Tibial nerve (tissue), 4 donors: ENCODE data around the gene MARVELD1. TPM values are rescaled to one million over a fixed set of nuclear protein-coding genes. Genes with fewer than 3 reads are reported as not detected.

Source experiments
- DNase-seq, 2 donors: peaks; one replicate each; pipeline ENCODE4 v3.0.0-alpha.2; 2019; ENCODE audit warnings: low spot score in 2 of 2
- H3K27ac ChIP-seq, 4 donors: fragments of 200-600 bp; sonication (generic) in 3 of 4; one replicate each; pipeline ENCODE4 v1.5.1; 2017 to 2019; ENCODE audit warnings: mild to moderate bottlenecking in 1 of 4
- H3K27me3 ChIP-seq, 2 donors: fragments of 200-600 bp; sonication (generic) in 1 of 2; one replicate each; pipeline versions ENCODE4 v1.5.1 to v1.6.0; 2017 to 2019
- H3K36me3 ChIP-seq, 3 donors: fragments of 200-600 bp; sonication (generic); one replicate each; pipeline ENCODE4 v1.5.1; 2018 to 2019
- H3K4me1 ChIP-seq, 4 donors: fragments of 200-600 bp; sonication (generic) in 3 of 4; one replicate each; pipeline ENCODE4 v1.5.1; 2017 to 2019
- H3K4me3 ChIP-seq, 4 donors: fragments of 200-600 bp; sonication (generic) in 3 of 4; one replicate each; pipeline ENCODE4 v1.5.1; 2017 to 2019; ENCODE audit warnings: mild to moderate bottlenecking in 1 of 4, moderate library complexity in 1 of 4
- H3K9me3 ChIP-seq, 4 donors: fragments of 200-600 bp; sonication (generic) in 3 of 4; one replicate each; pipeline ENCODE4 v1.5.1; 2017 to 2019
- EP300 ChIP-seq, 2 donors: sonication (generic); formaldehyde crosslinking; IDR thresholded peaks; one replicate each; pipeline ENCODE4 v1.6.1; 2017; ENCODE audit warnings: antibody characterized with exemption in 2 of 2, mild to moderate bottlenecking in 1 of 2
- POLR2A ChIP-seq, 2 donors: fragments of 450-650 bp; IDR thresholded peaks; one replicate each; pipeline ENCODE4 v1.6.1; 2017; ENCODE audit warnings: antibody characterized with exemption in 2 of 2, mild to moderate bottlenecking in 2 of 2, moderate library complexity in 2 of 2
- WGBS, 2 donors: methylation state at CpG; one replicate each; pipeline ENCODE4 v1.1.5; 2018; 5-methylcytosine and 5-hydroxymethylcytosine counted together
- total RNA-seq, 4 donors: library from RNA; depleted of rRNA; stranded (reverse); fragments of >200 nt; gene quantifications; one replicate each; pipeline ENCODE4 v1.1.0, GENCODE V29; 2016
- TF ChIP-seq, protein P1 (sequence below), 5 experiments: fragments of 200-600 bp in 3 of 5; fragments of 450-650 bp in 2 of 5; sonication (generic) in 3 of 5; IDR thresholded peaks; one replicate each; pipeline ENCODE4 v1.5.1; 2016 to 2019; ENCODE audit warnings: antibody characterized with exemption in 5 of 5, mild to moderate bottlenecking in 3 of 5, moderate library complexity in 2 of 5

The MARVELD1 gene
- total RNA-seq, 4 donors from 2014 or later: 28.0 to 45.3 (median 42.2) TPM

DNA sequence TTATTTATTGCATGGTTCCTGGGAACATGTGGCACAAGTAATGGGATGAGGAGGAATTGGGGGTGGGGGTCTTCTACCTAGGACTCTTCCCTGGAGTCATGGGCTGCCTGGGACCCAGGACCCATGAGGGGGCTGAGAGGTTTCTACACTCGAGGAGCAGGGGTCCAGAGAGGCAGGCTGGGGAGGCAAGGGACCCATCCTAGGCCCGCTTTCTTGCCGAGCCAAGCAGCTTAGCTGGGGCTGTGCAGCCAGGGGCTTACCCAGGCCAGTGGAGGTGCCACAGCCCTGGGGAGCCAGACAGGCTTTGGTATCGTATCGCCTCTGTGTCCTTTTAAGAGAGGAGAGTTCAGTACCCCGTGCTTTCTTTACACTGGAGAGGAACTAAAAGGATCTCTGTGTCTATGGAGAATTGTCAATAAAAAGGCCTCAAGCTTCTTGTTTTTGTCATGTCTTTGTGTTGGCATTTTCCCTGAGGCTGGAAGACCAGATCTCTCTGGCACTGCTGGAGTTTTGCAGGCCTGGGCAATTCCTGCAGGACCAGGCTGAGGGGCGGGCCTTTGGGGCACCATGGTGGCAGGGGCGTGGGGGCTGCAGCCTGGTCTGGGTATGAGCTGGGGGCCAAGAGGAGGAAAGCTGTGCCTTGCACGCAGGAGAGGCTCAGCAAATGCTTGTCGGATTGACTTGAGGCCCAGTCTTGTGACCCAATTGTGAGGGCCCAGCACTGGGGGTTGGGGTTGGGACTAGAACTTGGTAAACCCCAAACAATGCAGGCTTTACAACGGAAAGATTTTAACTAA is 47.1 kb downstream of the MARVELD1 start:
- no peak for DNase-seq
- 45 to 47% methylated on average over 7 to 11 of the region's 11 CpGs for WGBS, 2 donors

DNA sequence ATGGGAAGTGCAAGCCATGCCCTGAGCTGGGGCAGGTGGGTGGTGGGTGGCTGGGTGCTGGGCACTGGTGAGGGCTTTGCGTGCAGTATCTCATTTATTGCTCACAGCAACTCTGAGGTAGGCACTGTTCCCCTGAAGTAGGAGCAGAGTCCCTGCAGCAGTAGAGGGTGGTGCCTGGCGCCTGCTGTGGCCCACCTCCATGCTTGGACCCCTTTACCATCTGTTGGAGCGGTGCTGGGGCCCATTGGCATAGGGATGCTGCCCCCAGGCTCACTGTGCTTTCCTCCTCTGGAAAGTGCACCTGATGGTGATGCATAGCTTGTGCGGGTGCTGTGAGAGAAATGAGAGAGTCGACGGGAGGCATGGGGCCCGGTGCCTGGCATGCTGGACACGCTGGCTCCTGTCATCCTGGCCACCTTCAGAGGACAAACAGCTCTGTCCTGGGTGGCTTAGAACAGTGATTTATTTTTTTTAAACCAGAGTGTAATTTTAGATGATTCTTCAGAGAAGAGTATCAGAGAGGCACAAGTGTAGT is 47.9 kb downstream of the MARVELD1 start:
- no peak for DNase-seq
- 91 to 93% methylated on average over 8 of the region's 8 CpGs for WGBS, 2 donors
- H3K4me3 ChIP-seq: no peak overlapping the region
- H3K27ac ChIP-seq: peak overlapping the region; percentile 76 to 92 (median 84)
- H3K27me3 ChIP-seq: no peaks in the 10 kb centered on the region
- TF ChIP-seq, protein P1, sequence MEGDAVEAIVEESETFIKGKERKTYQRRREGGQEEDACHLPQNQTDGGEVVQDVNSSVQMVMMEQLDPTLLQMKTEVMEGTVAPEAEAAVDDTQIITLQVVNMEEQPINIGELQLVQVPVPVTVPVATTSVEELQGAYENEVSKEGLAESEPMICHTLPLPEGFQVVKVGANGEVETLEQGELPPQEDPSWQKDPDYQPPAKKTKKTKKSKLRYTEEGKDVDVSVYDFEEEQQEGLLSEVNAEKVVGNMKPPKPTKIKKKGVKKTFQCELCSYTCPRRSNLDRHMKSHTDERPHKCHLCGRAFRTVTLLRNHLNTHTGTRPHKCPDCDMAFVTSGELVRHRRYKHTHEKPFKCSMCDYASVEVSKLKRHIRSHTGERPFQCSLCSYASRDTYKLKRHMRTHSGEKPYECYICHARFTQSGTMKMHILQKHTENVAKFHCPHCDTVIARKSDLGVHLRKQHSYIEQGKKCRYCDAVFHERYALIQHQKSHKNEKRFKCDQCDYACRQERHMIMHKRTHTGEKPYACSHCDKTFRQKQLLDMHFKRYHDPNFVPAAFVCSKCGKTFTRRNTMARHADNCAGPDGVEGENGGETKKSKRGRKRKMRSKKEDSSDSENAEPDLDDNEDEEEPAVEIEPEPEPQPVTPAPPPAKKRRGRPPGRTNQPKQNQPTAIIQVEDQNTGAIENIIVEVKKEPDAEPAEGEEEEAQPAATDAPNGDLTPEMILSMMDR (IDR thresholded peaks at IDR 0.05): no peak
- TF ChIP-seq POLR2A (IDR thresholded peaks at IDR 0.05) (no peak), EP300 (IDR thresholded peaks at IDR 0.05) (no peak)
- H3K4me1 ChIP-seq: peaks cover 2 to 73% (median 50%) of the 10 kb centered on the region in 4 donors
- peaks cover 0 to 45% (median 11%) of the 10 kb centered on the region in 3 donors for H3K36me3 ChIP-seq
- H3K9me3 ChIP-seq: no peaks in the 10 kb centered on the region

More for the DNA sequence above, 47.1 kb downstream of the MARVELD1 start:
- no peak overlapping the region for H3K4me3 ChIP-seq
- peak overlapping the region; percentile 76 to 92 (median 84) for H3K27ac ChIP-seq
- no peaks in the 10 kb centered on the region for H3K9me3 ChIP-seq
- H3K27me3 ChIP-seq: no peaks in the 10 kb centered on the region
- H3K4me1 ChIP-seq: peaks cover 2 to 66% (median 49%) of the 10 kb centered on the region in 4 donors
- H3K36me3 ChIP-seq: peaks cover 0 to 53% (median 18%) of the 10 kb centered on the region in 3 donors
- TF ChIP-seq, protein P1 (IDR thresholded peaks at IDR 0.05): no peak
- TF ChIP-seq POLR2A (IDR thresholded peaks at IDR 0.05): no peak
- TF ChIP-seq EP300 (IDR thresholded peaks at IDR 0.05): no peak

DNA sequence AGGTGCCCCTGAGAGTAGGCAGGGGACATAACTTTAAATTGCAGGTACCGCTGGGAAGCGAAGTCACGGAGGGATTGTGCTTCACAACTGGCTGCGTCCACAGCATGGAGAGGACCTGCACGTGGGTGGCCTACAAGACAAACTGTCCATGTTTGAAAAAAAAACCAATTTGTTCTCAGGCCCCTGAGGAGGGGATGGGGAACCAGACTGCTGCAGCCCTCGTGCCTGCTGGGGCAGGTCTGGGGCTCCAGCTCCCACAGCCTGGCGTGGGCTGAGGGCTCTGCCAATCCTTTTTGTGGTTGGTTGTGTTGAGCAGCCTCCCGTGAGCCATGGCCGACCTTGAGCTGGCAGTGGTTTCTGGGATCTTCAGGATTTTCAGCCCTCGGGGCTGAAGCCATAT is 48.5 kb downstream of the MARVELD1 start:
- Histone ChIP-seq H3K4me1 (peaks cover 2 to 80% (median 50%) of the 10 kb centered on the region in 4 donors), H3K27ac (peak overlapping the region; percentile 44 to 92 (median 84)), H3K36me3 (peaks cover 0 to 43% (median 9%) of the 10 kb centered on the region in 3 donors), H3K9me3 (no peaks in the 10 kb centered on the region), H3K4me3 (no peak overlapping the region), H3K27me3 (no peaks in the 10 kb centered on the region)
- no peak for TF ChIP-seq EP300 (IDR thresholded peaks at IDR 0.05)
- TF ChIP-seq, protein P1 (IDR thresholded peaks at IDR 0.05): no peak
- no peak for TF ChIP-seq POLR2A (IDR thresholded peaks at IDR 0.05)
- no peak for DNase-seq
- WGBS, 2 donors: 65 to 73% methylated on average over 10 of the region's 10 CpGs

DNA sequence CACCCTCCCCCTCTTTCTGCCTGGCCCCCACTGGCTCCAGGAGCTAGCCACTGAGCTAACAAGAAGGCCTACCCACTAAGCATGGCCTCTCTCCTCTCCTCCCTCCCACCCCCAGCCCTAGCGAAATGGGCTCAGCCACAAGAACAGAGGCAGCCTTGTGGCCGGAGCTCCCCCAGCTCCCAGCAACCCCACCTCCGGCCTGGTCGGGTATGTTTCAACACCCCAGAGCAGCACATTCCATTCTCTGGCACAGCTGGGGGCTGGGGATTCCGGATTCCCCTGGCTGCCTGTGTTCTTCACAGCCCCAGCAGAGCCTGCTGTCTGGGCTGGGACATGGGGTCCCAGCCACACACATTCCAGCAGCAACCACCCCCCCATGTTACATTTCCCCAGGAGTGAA is 49.3 kb downstream of the MARVELD1 start:
- Histone ChIP-seq H3K4me1 (peaks cover 2 to 88% (median 50%) of the 10 kb centered on the region in 4 donors), H3K4me3 (no peak overlapping the region), H3K27me3 (no peaks in the 10 kb centered on the region), H3K9me3 (no peaks in the 10 kb centered on the region), H3K27ac (peak overlapping the region; percentile 57 to 92 (median 84)), H3K36me3 (peaks cover 0 to 42% (median 2%) of the 10 kb centered on the region in 3 donors)
- peak in 1 of 2 donors; percentile 44 for DNase-seq
- TF ChIP-seq, protein P1 (IDR thresholded peaks at IDR 0.05): peak in 2 of 5 experiments; percentile 5 to 19
- TF ChIP-seq EP300 (IDR thresholded peaks at IDR 0.05): peak; percentile 25 to 94
- no peak for TF ChIP-seq POLR2A (IDR thresholded peaks at IDR 0.05)
- 28 to 42% methylated on average over 5 of the region's 5 CpGs for WGBS, 2 donors

DNA sequence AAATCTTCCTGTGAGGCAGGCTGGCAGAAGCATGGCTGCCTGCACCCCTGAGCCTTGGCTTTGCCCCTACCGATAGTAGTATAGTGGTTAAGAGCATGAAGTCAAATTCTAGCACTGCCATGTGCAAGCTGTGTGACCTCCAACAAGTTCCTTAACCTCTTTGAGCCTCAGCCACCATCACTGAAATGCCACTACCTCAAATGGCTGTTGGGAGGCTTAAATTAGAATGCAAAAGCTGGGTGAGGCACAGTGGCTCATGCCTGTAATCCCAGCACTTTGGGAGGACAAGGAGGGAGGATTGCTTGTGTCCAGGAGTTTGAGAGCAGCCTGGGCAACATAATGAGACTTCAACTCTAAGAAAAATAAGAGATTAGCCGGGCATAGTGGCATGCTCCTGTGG is 49.9 kb downstream of the MARVELD1 start:
- DNase-seq: no peak
- H3K36me3 ChIP-seq: peaks cover 0 to 41% (median 0%) of the 10 kb centered on the region in 3 donors
- peak overlapping the region; percentile 57 to 91 (median 82) for H3K27ac ChIP-seq
- H3K4me3 ChIP-seq: no peak overlapping the region
- H3K4me1 ChIP-seq: peaks cover 2 to 93% (median 50%) of the 10 kb centered on the region in 4 donors
- no peaks in the 10 kb centered on the region for H3K27me3 ChIP-seq
- no peak for TF ChIP-seq EP300 (IDR thresholded peaks at IDR 0.05)
- TF ChIP-seq POLR2A (IDR thresholded peaks at IDR 0.05): no peak
- TF ChIP-seq, protein P1 (IDR thresholded peaks at IDR 0.05): no peak
- H3K9me3 ChIP-seq: no peaks in the 10 kb centered on the region
- 50 to 52% methylated on average over 2 of the region's 2 CpGs for WGBS, 2 donors
